C1 segment of cervical spinal cord (tissue), 14 donors: Measurements from ENCODE around the gene ARHGAP5.

Experiments
- DNase-seq, 14 donors: peaks; one replicate each; lab custom pipeline; 2025; lab: John Stamatoyannopoulos, UW

The ARHGAP5 gene

GRCh38 chr14:32076278-32077080 lies 625 bp upstream of the ARHGAP5 start:
- DNase-seq: peak; percentile 49 to 98 (median 94)

- DNase-seq: peak in 13 of 14 donors; percentile 12 to 76 (median 63)
Observed at GRCh38 chr14:32078023-32078857, 1.1 kb downstream of the ARHGAP5 start.

GRCh38 chr14:32078858-32079216 lies 1.7 kb downstream of the ARHGAP5 start:
- DNase-seq: no peak

- no peak for DNase-seq
Observed at GRCh38 chr14:32079264-32079663, 2.2 kb downstream of the ARHGAP5 start.

GRCh38 chr14:32080001-32080510 lies 3.0 kb downstream of the ARHGAP5 start:
- no peak for DNase-seq

- no peak for DNase-seq
Observed at GRCh38 chr14:32081901-32082300, 4.8 kb downstream of the ARHGAP5 start.

- no peak for DNase-seq
Observed at GRCh38 chr14:32083315-32083624, 6.2 kb downstream of the ARHGAP5 start.

- no peak for DNase-seq
Observed at GRCh38 chr14:32083789-32084188, 6.7 kb downstream of the ARHGAP5 start.

- DNase-seq: no peak
Observed at GRCh38 chr14:32085182-32085844, 8.2 kb downstream of the ARHGAP5 start.

- DNase-seq: no peak
Observed at GRCh38 chr14:32085845-32086383, 8.8 kb downstream of the ARHGAP5 start.

- no peak for DNase-seq
Observed at GRCh38 chr14:32087173-32087861, 10.2 kb downstream of the ARHGAP5 start.

GRCh38 chr14:32087907-32088306 lies 10.8 kb downstream of the ARHGAP5 start:
- no peak for DNase-seq

GRCh38 chr14:32090686-32091085 lies 13.6 kb downstream of the ARHGAP5 start:
- no peak for DNase-seq

- no peak for DNase-seq
Observed at GRCh38 chr14:32099473-32099872, 22.4 kb downstream of the ARHGAP5 start.

GRCh38 chr14:32100175-32100574 lies 23.1 kb downstream of the ARHGAP5 start:
- no peak for DNase-seq

- DNase-seq: no peak
Observed at GRCh38 chr14:32102152-32102787, 25.2 kb downstream of the ARHGAP5 start.

GRCh38 chr14:32102968-32103367 lies 25.9 kb downstream of the ARHGAP5 start:
- no peak for DNase-seq

- no peak for DNase-seq
Observed at GRCh38 chr14:32104308-32104707, 27.2 kb downstream of the ARHGAP5 start.

- no peak for DNase-seq
Observed at GRCh38 chr14:32104803-32105202, 27.7 kb downstream of the ARHGAP5 start.

- no peak for DNase-seq
Observed at GRCh38 chr14:32109676-32110547, 32.8 kb downstream of the ARHGAP5 start.
